ENCODE data around the gene LAIR2.

LAIR2 gene

GRCh38 chr19:54551950-54552912 is 49.6 kb downstream of the LAIR2 start:
- Histone ChIP-seq H4K20me1 (ENCODE audit: low read depth, low read length) (no peaks in the 10 kb centered on the region), H3K9me3 (ENCODE audit: insufficient read depth, low read length) (no peaks in the 10 kb centered on the region), H3K79me2 (ENCODE audit: insufficient read depth, low read length) (no peaks in the 10 kb centered on the region), H3F3A (ENCODE audit: insufficient read depth) (no peaks in the 10 kb centered on the region), H3K4me3 (ENCODE audit: insufficient read depth, low read length, poor library complexity, severe bottlenecking) (no peak overlapping the region), H3K9ac (ENCODE audit: low read length) (no peak overlapping the region), H3K36me3 (ENCODE audit: low read length) (no peaks in the 10 kb centered on the region), H3K27me3 (ENCODE audit: low read length) (no peaks in the 10 kb centered on the region), H3K9me2 (replicated peaks; ENCODE audit: insufficient read depth, low read length) (no peaks in the 10 kb centered on the region), H2AFZ (ENCODE audit: low read depth, low read length, severe bottlenecking) (no peak overlapping the region), H3K27ac (ENCODE audit: low read depth, low read length) (no peak overlapping the region), H3K4me2 (ENCODE audit: low read depth, low read length, poor library complexity, severe bottlenecking) (no peak overlapping the region)
- TF ChIP-seq EZH2phosphoT487 (conservative IDR thresholded peaks at IDR 0.05; ENCODE audit: low read length) (no peak), CTCF (IDR thresholded peaks at IDR 0.05; ENCODE audit: insufficient read depth, low read length, poor library complexity, severe bottlenecking) (no peak)

GRCh38 chr19:54552913-54553310 is 50.3 kb downstream of the LAIR2 start:
- no peak overlapping the region for H3K27ac ChIP-seq (ENCODE audit: low read depth, low read length)
- no peak overlapping the region for H3K4me3 ChIP-seq (ENCODE audit: insufficient read depth, low read length, poor library complexity, severe bottlenecking)
- H3K9me3 ChIP-seq (ENCODE audit: insufficient read depth, low read length), result no peaks in the 10 kb centered on the region
- H3K4me2 ChIP-seq (ENCODE audit: low read depth, low read length, poor library complexity, severe bottlenecking), result no peak overlapping the region
- no peaks in the 10 kb centered on the region for H4K20me1 ChIP-seq (ENCODE audit: low read depth, low read length)
- H3K79me2 ChIP-seq (ENCODE audit: insufficient read depth, low read length), result no peaks in the 10 kb centered on the region
- no peaks in the 10 kb centered on the region for H3K9me2 ChIP-seq (replicated peaks; ENCODE audit: insufficient read depth, low read length)
- H3K27me3 ChIP-seq (ENCODE audit: low read length), result no peaks in the 10 kb centered on the region
- H3K9ac ChIP-seq (ENCODE audit: low read length), result no peak overlapping the region
- TF ChIP-seq CTCF (IDR thresholded peaks at IDR 0.05; ENCODE audit: insufficient read depth, low read length, poor library complexity, severe bottlenecking), result no peak
- no peak for TF ChIP-seq EZH2phosphoT487 (conservative IDR thresholded peaks at IDR 0.05; ENCODE audit: low read length)
- H3F3A ChIP-seq (ENCODE audit: insufficient read depth), result no peaks in the 10 kb centered on the region
- no peak overlapping the region for H2AFZ ChIP-seq (ENCODE audit: low read depth, low read length, severe bottlenecking)
- H3K36me3 ChIP-seq (ENCODE audit: low read length), result no peaks in the 10 kb centered on the region

- Histone ChIP-seq H3K79me2 (ENCODE audit: insufficient read depth, low read length) (no peaks in the 10 kb centered on the region), H3K4me2 (ENCODE audit: low read depth, low read length, poor library complexity, severe bottlenecking) (no peak overlapping the region), H3K27me3 (ENCODE audit: low read length) (no peaks in the 10 kb centered on the region), H3F3A (ENCODE audit: insufficient read depth) (no peaks in the 10 kb centered on the region), H3K36me3 (ENCODE audit: low read length) (no peaks in the 10 kb centered on the region), H3K4me3 (ENCODE audit: insufficient read depth, low read length, poor library complexity, severe bottlenecking) (no peak overlapping the region), H3K27ac (ENCODE audit: low read depth, low read length) (no peak overlapping the region), H3K9me2 (replicated peaks; ENCODE audit: insufficient read depth, low read length) (no peaks in the 10 kb centered on the region), H3K9ac (ENCODE audit: low read length) (no peak overlapping the region), H2AFZ (ENCODE audit: low read depth, low read length, severe bottlenecking) (no peak overlapping the region), H4K20me1 (ENCODE audit: low read depth, low read length) (no peaks in the 10 kb centered on the region), H3K9me3 (ENCODE audit: insufficient read depth, low read length) (no peaks in the 10 kb centered on the region)
- no peak for TF ChIP-seq EZH2phosphoT487 (conservative IDR thresholded peaks at IDR 0.05; ENCODE audit: low read length)
- no peak for TF ChIP-seq CTCF (IDR thresholded peaks at IDR 0.05; ENCODE audit: insufficient read depth, low read length, poor library complexity, severe bottlenecking)
These were observed 51.4 kb downstream of the LAIR2 start for GRCh38 chr19:54554006-54554405.
